Stimulated activated naive CD8-positive, alpha-beta T cell treated with anti-CD3 and anti-CD28 coated beads, Interleukin-15, amount 100 ng/mL, for 72 hours (primary cell): ENCODE data around the gene MYO1A.
A peak's percentile ranks its signal among the peaks of the same experiment; 100 is the strongest.
"Not testable (repeated sequence)": the region's sequence is repeated elsewhere in the genome, so short reads cannot be mapped to it uniquely, and the experiment has no call there.

Experiments used
- ATAC-seq: fragments of 150-1000 bp; cut with Tn5 transposase; 2 replicates; pipeline ENCODE4 v1.10.0; 2021; ENCODE audit warnings: mild to moderate bottlenecking, moderate library complexity
- DNase-seq, 2 donors: peaks; one replicate each; pipeline ENCODE4 v3.0.0; 2021 to 2022
- H3K27ac Mint-ChIP-seq, 2 donors: one replicate each; pipeline ENCODE4 v1.8.0; 2022; ENCODE audit warnings: mild to moderate bottlenecking in 2 of 2, mixed read lengths in 2 of 2, moderate library complexity in 2 of 2
- H3K27me3 Mint-ChIP-seq: one replicate; pipeline ENCODE4 v1.8.0; 2022; ENCODE audit warnings: mixed read lengths
- H3K4me1 Mint-ChIP-seq: one replicate; pipeline ENCODE4 v1.8.0; 2022; ENCODE audit warnings: mild to moderate bottlenecking, mixed read lengths
- H3K4me3 Mint-ChIP-seq, 2 donors: one replicate each; pipeline ENCODE4 v1.8.0; 2022; ENCODE audit warnings: mild to moderate bottlenecking in 2 of 2, mixed read lengths in 2 of 2, moderate library complexity in 1 of 2
- H3K9me3 Mint-ChIP-seq, 2 donors: one replicate each; pipeline ENCODE4 v1.8.0; 2022; ENCODE audit warnings: mixed read lengths in 2 of 2

Gene MYO1A

GRCh38 chr12:57019983-57020719, 29.8 kb downstream of the MYO1A start:
- DNase-seq (no peak), ATAC-seq (no peak)
- Mint-ChIP-seq H3K27ac (peak overlapping the region in 1 of 2 donors; percentile 10), H3K9me3 (no peaks in the 10 kb centered on the region), H3K4me1 (no peaks in the 10 kb centered on the region), H3K4me3 (no peak overlapping the region), H3K27me3 (peaks cover 5% of the 10 kb centered on the region)

DNA sequence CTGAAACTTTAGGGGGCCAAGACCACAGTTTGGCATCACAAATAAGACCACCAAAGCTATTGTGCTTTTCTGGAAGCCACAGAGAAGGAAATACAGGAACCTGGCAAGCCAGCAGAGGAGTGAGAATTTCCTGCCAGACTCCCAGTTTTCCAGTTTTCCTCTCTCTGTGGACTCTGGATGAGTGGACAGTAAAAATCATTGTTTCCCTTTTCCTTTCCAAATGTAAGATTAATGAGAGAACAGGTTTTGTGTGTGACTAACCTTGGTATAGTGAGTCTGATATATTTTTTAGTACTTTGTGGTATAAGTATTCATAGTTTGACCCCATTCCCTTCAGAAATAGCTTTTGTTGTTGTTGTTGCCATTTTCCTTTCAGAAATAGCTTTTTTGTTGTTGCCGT, 31.0 kb downstream of the MYO1A start:
- no peak for DNase-seq
- Mint-ChIP-seq H3K27ac (no peak overlapping the region), H3K27me3 (peaks cover 17% of the 10 kb centered on the region), H3K9me3 (no peaks in the 10 kb centered on the region), H3K4me1 (no peaks in the 10 kb centered on the region), H3K4me3 (no peak overlapping the region)
- no peak for ATAC-seq

GRCh38 chr12:57018353-57018752, 31.6 kb downstream of the MYO1A start:
- not testable (repeated sequence) for H3K4me3 Mint-ChIP-seq, H3K27ac Mint-ChIP-seq, ATAC-seq, DNase-seq, H3K9me3 Mint-ChIP-seq, H3K4me1 Mint-ChIP-seq
- peaks cover 21% of the 10 kb centered on the region for H3K27me3 Mint-ChIP-seq

GRCh38 chr12:57016348-57016747, 33.6 kb downstream of the MYO1A start, which contains the start of gene TAC3:
Gene TAC3 (minus strand): TSS chr12:57016529. CDS start chr12:57015797, 732 bp downstream.
- no peaks in the 10 kb centered on the region for H3K9me3 Mint-ChIP-seq
- no peak within 1 kb of the TSS for H3K4me3 Mint-ChIP-seq
- peak within 1 kb of the TSS in 1 of 2 donors; percentile 64 for H3K27ac Mint-ChIP-seq
- H3K4me1 Mint-ChIP-seq: peaks cover 19% of the 10 kb centered on the region
- ATAC-seq (no peak), DNase-seq (no peak)
- H3K27me3 Mint-ChIP-seq: peaks cover 21% of the 10 kb centered on the region

DNA sequence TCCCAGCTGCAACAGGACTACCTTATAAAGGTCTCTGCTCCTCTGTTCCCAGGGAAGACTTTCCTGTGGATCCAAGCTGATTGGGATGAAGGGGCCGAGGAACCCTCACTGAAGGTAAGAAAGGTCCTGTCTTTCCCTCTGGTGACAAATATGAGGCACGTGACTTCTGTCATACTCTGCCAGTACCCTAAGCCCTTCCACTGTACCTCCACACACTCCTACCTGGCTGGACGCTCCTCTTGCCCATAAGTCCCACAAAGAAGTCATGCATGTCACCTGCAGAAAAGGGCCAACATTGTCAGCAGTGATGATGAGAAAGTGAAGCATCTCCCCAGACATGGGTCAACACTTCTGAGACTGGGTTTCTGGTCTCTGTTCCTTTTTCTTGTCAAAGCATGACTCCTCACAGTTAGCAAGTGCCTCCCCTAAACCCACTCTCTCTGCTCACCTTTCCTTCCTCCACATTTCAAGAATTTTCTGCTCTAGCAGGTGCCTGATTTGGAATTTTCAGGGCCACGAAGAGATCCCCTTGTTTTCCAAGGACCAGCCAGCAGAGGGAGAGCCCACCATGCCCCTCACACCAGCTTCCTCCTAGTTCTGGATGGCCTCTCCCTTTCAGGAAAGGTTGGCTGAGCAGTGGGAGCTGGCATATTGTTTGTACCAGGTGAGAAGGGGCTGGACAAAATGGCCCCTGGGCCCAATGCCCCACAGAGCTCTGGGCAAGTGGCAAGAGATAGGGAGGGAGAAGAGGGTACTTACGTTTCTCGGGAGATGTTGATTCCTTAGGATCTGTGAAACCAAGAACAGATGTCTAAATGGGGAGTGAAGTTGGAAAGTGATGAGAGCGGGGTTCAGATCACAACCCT, 37.1 kb downstream of the MYO1A start:
- Mint-ChIP-seq H3K4me1 (peaks cover 30% of the 10 kb centered on the region), H3K27ac (peak overlapping the region in 1 of 2 donors; percentile 36), H3K9me3 (no peaks in the 10 kb centered on the region), H3K4me3 (no peak overlapping the region), H3K27me3 (peaks cover 21% of the 10 kb centered on the region)
- DNase-seq: no peak
- no peak for ATAC-seq

DNA sequence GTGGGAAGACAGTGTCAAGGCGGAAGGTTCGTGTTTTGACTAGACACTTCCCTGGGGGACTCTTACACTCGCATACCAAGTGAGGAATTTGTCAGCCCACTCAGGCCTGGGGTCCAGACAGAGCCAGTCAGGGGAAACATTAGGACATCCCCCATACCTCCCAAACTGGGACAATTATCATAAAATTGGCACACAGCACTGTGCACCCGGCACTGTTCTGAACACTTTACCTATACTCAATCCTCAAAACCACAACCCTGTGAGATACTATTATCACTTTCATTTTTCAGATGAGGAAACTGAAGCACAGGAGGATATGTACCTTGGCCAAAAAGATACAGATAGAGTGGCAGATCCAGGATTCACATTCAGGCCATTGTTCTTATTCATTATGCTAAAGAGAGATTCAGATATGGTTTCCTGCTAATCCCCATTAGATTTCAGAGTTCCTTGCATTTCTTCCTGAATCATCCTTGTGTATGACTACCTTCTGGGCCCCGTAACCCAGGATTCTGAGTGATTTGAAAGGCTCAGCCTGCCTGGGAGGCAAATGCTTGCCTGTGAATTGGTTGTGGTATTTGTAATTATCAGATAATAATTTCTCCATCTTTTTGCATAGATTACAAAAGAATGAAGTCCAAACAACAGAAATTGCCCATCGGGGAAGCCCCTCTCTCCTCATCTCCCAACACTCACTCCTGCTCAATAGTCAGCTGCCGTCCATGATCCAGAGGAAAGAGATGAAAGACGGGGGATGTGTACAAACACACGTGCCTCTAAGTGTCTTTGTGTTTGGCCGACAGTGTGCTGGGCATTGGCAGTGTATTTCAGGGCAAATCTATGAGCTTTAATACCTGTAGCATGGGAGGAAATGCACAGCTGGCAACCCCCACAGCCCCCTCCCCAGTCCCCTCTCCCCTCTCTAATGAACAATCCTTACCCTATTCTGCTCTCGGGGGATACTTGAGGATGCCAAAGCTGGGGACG, 38.2 kb downstream of the MYO1A start:
- Mint-ChIP-seq H3K9me3 (no peaks in the 10 kb centered on the region), H3K27ac (peak overlapping the region in 1 of 2 donors; percentile 72), H3K27me3 (peaks cover 21% of the 10 kb centered on the region), H3K4me1 (peaks cover 40% of the 10 kb centered on the region), H3K4me3 (peak overlapping the region; percentile 24 to 36)
- peak; percentile 89 for ATAC-seq
- no peak for DNase-seq

DNA sequence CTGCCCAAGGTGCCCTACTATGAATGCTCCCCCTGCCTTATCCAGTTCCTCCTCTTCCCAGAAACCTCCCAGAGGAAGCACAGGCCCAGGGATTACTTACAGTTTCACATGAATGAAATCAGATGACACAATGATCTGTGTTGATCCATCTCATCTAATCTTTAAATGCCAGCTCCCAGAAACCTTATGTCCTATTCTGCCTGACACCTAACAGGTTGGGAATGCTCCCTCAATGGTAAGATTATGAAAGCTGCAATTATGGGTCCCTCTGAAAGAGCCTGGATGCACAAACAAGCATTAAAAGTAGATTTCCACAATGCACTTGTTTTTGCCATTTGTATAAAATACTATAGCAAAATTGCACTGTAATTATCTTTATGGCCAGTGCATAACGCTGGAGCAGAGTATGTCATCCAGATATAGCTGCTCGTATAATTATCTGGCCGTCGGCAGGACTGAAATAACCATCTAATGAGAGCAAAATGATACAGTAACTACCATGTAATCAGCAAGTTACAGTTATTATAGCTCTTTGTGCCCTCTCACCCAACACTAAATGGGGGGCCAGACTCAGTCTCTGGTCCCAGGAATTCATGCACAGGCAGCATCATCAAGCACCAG, 39.2 kb downstream of the MYO1A start:
- Mint-ChIP-seq H3K4me3 (no peak overlapping the region), H3K4me1 (peaks cover 45% of the 10 kb centered on the region), H3K27me3 (peaks cover 21% of the 10 kb centered on the region), H3K9me3 (no peaks in the 10 kb centered on the region), H3K27ac (no peak overlapping the region)
- no peak for ATAC-seq
- no peak for DNase-seq

DNA sequence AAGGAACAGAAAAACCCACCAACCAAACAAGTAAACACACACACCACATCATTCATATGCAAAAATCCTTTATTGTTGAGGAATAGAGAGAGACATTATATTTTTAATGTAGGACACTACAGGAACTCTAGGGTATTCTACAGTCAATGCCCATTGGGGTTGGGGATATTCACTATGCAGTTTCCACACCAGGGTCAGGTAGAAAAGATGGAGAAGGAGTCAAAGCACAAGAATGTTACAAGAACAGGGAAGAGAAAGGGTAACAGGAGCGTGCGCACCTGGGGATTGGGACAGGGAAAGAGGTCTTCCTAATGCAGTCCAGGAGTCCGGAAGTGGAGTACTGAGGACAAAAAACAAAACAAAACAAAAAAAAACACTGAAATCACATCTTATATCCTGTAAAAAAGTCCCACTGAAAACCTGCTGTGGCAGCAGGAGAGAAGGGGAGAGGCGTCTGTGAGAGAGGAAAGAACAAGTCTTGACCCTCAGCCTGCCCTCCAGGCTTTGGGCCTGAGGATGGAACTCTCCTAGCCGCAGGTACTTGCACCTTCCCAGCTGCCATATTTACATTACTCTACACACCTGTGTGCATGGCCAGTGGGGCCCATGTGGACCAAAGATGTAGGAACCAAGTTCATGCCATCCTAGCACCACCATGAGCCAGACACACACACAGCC, 39.8 kb downstream of the MYO1A start:
- H3K4me1 Mint-ChIP-seq: peaks cover 51% of the 10 kb centered on the region
- peaks cover 15% of the 10 kb centered on the region for H3K27me3 Mint-ChIP-seq
- H3K27ac Mint-ChIP-seq: no peak overlapping the region
- no peak for ATAC-seq
- DNase-seq: no peak
- no peaks in the 10 kb centered on the region for H3K9me3 Mint-ChIP-seq
- no peak overlapping the region for H3K4me3 Mint-ChIP-seq

- Mint-ChIP-seq H3K9me3 (no peaks in the 10 kb centered on the region), H3K4me1 (peaks cover 55% of the 10 kb centered on the region), H3K27ac (no peak overlapping the region), H3K27me3 (no peaks in the 10 kb centered on the region), H3K4me3 (no peak overlapping the region)
- DNase-seq (peak in 1 of 2 donors; percentile 25), ATAC-seq (peak; percentile 44)
Measured at GRCh38 chr12:57008178-57008577, 41.8 kb downstream of the MYO1A start.

GRCh38 chr12:57006809-57007475, 43.0 kb downstream of the MYO1A start:
- no peak for ATAC-seq

GRCh38 chr12:57005980-57006808, 43.7 kb downstream of the MYO1A start, which contains the start of gene ZBTB39:
Gene ZBTB39 (minus strand): TSS chr12:57006546. CDS start chr12:57004917, 1,629 bp downstream.
- Mint-ChIP-seq H3K27ac (peak within 1 kb of the TSS; percentile 78 to 95), H3K4me1 (peaks cover 52% of the 10 kb centered on the region), H3K4me3 (peak within 1 kb of the TSS; percentile 85 to 92), H3K9me3 (no peaks in the 10 kb centered on the region), H3K27me3 (no peaks in the 10 kb centered on the region)
- DNase-seq (peak; percentile 73 to 74), ATAC-seq (peak; percentile 82)

More at GRCh38 chr12:57006809-57007475, 43.0 kb downstream of the MYO1A start:
- Mint-ChIP-seq H3K4me1 (peaks cover 52% of the 10 kb centered on the region), H3K4me3 (peak overlapping the region; percentile 75 to 76), H3K27me3 (no peaks in the 10 kb centered on the region), H3K27ac (peak overlapping the region in 1 of 2 donors; percentile 29), H3K9me3 (no peaks in the 10 kb centered on the region)
- DNase-seq: no peak

DNA sequence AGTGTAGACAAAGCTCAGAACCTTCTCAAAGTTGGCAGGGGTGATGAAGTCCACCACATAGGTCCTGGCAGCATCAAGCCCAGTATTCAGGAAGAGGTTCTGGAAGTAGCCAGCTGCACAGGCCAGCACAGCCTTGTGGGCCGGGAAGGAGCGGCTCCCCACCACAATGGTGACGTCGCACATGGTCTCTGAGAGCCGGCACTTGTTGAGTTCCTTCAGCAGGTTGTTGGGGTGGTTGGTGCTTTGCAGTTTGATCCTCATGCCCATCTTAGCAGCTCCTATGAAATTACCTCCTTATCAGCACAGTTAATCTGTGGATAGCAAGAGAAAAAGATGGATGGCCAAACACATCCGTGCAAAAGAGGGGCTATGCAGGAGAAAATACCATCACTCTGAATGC, 45.3 kb downstream of the MYO1A start:
- peak overlapping the region in 1 of 2 donors; percentile 92 for H3K4me3 Mint-ChIP-seq
- no peaks in the 10 kb centered on the region for H3K9me3 Mint-ChIP-seq
- DNase-seq (no peak), ATAC-seq (no peak)
- H3K4me1 Mint-ChIP-seq: peaks cover 64% of the 10 kb centered on the region
- no peak overlapping the region for H3K27ac Mint-ChIP-seq
- H3K27me3 Mint-ChIP-seq: no peaks in the 10 kb centered on the region

DNA sequence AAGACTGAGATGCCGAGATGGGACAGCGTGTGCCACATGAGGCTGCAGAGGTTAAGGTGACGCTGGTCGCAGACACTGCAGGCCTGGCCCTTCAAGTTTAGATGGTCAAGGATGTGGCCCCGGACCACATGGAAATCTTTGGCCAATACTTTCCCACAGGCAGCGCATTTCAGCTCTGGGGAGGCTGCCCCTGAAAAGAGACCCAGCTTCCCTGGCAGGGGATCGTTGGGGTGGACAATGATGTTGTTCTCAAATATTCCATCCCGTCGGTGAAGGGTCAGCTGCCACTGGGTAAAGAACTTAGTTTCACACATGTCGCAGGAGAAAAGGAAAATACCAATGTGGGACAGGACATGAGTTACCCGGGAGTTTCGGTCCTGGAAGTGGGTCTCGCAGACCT, 46.5 kb downstream of the MYO1A start:
- DNase-seq (no peak), ATAC-seq (no peak)
- Mint-ChIP-seq H3K4me1 (peaks cover 75% of the 10 kb centered on the region), H3K27ac (no peak overlapping the region), H3K27me3 (no peaks in the 10 kb centered on the region), H3K4me3 (no peak overlapping the region), H3K9me3 (no peaks in the 10 kb centered on the region)
